GM15510 (cell line): Measurements from ENCODE around the gene GNPNAT1.

Experiments
- POLR2A ChIP-seq: IDR thresholded peaks from 3 replicates; pipeline ENCODE4 v1.6.1; 2011; ENCODE audit warnings: borderline replicate concordance; ENCODE audit not compliant: insufficient read length; ENCODE audit errors: extremely low read depth

The GNPNAT1 gene

GRCh38 chr14:52797653-52798052, 6.2 kb upstream of the GNPNAT1 start:
- no peak for TF ChIP-seq POLR2A

- TF ChIP-seq POLR2A: no peak
Measured at GRCh38 chr14:52793061-52793460, 1.7 kb upstream of the GNPNAT1 start.

- no peak for TF ChIP-seq POLR2A
Measured at GRCh38 chr14:52792097-52792415, 649 bp upstream of the GNPNAT1 start.

GRCh38 chr14:52790756-52791222, 618 bp downstream of the GNPNAT1 start:
- no peak for TF ChIP-seq POLR2A

GRCh38 chr14:52790011-52790755, 1.2 kb downstream of the GNPNAT1 start:
- TF ChIP-seq POLR2A: no peak

- no peak for TF ChIP-seq POLR2A
Measured at GRCh38 chr14:52789118-52789517, 2.3 kb downstream of the GNPNAT1 start.

- TF ChIP-seq POLR2A: no peak
Measured at GRCh38 chr14:52786887-52787286, 4.5 kb downstream of the GNPNAT1 start.

- TF ChIP-seq POLR2A: no peak
Measured at GRCh38 chr14:52783206-52783605, 8.2 kb downstream of the GNPNAT1 start.

- TF ChIP-seq POLR2A: no peak
Measured at GRCh38 chr14:52781629-52782028, 9.8 kb downstream of the GNPNAT1 start.

GRCh38 chr14:52780893-52781292, 10.5 kb downstream of the GNPNAT1 start:
- TF ChIP-seq POLR2A: no peak

GRCh38 chr14:52778702-52779101, 12.7 kb downstream of the GNPNAT1 start:
- TF ChIP-seq POLR2A: no peak

GRCh38 chr14:52776816-52777215, 14.6 kb downstream of the GNPNAT1 start:
- TF ChIP-seq POLR2A: no peak

- TF ChIP-seq POLR2A: no peak
Measured at GRCh38 chr14:52769887-52770286, 21.5 kb downstream of the GNPNAT1 start.

GRCh38 chr14:52767058-52767833, 24.2 kb downstream of the GNPNAT1 start:
- no peak for TF ChIP-seq POLR2A

GRCh38 chr14:52759145-52759544, 32.3 kb downstream of the GNPNAT1 start:
- no peak for TF ChIP-seq POLR2A
